Stimulated activated CD4-positive, alpha-beta T cell treated with anti-CD3 and anti-CD28 coated beads, TNF-alpha, amount 100 ng/mL, for 24 hours (primary cell): Measurements from ENCODE around the gene PRSS22.

Experiments
- DNase-seq, 3 experiments: peaks; one replicate each; pipeline ENCODE4 v3.0.0-alpha.2; 2020; ENCODE audit warnings: low read depth in 3 of 3

PRSS22 gene

GRCh38 chr16:2857451-2858244, at the start of gene PRSS22:
TSS of gene PRSS22 (minus strand) at chr16:2858170. CDS start at chr16:2858104, 66 bp downstream.
- DNase-seq = no peak

DNA sequence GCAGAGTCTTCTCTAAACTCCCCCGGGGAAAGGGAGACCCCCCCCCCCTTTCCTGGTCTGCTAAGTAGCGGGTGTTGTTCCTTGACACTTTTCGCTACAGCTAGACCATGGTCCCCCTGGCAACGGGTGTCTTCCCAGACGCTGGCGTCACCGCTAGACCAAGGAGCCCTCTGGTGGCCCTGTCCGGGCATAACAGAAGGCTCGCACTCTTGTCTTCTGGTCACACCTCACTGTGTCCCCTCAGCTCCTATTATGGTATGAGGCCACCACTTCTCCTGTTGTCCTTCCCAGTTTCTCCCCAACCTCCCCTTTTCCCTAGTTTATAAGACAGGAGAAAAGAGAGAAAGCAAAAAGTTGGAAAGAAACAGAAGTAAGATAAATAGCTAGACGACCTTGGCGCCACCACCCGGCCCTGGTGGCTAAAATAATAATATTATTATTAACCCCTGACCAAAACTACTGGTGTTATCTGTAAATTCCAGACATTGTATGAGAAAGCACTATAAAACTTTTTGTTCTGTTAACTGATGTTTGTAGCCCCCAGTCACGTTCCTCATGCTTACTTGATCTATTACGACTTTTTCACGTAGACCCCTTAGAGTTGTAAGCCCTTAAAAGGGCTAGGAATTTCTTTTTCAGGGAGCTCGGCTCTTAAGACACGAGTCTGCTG, 49.2 kb upstream of the PRSS22 start:
- peak in 1 of 3 experiments; percentile 55 for DNase-seq

- no peak for DNase-seq
Measured at GRCh38 chr16:2905988-2906387, 48.0 kb upstream of the PRSS22 start.

GRCh38 chr16:2905241-2905987, 47.4 kb upstream of the PRSS22 start:
- DNase-seq = peak; percentile 87 to 99 (median 92)

DNA sequence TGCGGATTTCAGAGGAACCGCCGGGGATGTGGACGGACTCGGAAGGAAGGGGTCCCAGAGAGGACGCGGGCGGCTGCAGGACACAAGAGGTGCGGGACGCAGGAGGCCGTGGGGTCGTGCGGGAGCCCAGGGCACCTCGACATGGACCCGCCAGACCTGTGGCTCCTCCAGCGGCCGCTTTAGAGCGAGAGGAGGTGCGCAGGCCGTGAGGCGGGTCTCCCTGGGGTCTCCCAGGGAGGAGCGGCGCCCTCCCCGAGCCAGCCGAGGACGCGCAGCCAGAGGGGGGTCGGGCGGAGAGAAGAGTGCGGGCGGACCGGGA, 46.9 kb upstream of the PRSS22 start:
- DNase-seq = no peak

DNA sequence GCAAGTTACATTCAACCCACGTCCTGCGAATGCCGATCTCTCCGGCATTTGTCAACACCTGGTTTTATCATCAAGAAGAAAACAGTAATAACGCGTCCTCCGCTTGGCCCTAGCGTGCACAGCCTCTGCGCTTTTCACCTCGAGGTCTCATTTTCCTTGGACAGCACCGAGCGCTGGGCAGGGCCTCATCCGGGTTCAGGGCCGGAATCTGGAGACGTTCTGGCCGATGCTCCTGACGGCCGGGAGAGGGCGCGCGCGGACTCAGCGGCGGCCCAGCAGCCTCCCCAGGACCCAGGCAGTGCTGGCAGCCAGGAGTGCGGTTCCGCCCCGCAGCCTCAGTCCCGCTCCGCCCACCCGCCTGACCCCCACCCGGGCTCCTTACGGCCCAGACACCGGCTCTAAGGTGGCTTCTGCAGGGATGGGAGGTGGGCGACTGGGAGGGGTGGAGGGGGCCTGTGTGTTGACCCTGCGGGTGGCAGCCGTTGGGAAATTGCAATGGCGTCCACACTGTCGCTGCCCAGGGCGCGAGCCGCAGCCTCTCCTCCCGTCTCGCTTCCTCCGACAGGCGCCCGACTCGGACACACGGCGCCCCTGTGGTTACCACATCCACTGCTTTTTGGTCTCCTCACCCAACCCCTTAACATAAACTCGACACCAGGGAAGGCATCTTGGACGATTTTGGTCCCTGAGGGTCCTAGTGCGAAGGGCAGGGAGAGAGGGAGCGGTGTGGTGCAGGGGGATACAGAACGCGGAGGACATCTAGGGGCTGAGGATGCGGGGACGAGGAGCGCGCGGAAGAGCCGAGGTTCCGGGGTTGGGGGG, 46.3 kb upstream of the PRSS22 start:
- peak; percentile 48 to 76 (median 63) for DNase-seq

DNA sequence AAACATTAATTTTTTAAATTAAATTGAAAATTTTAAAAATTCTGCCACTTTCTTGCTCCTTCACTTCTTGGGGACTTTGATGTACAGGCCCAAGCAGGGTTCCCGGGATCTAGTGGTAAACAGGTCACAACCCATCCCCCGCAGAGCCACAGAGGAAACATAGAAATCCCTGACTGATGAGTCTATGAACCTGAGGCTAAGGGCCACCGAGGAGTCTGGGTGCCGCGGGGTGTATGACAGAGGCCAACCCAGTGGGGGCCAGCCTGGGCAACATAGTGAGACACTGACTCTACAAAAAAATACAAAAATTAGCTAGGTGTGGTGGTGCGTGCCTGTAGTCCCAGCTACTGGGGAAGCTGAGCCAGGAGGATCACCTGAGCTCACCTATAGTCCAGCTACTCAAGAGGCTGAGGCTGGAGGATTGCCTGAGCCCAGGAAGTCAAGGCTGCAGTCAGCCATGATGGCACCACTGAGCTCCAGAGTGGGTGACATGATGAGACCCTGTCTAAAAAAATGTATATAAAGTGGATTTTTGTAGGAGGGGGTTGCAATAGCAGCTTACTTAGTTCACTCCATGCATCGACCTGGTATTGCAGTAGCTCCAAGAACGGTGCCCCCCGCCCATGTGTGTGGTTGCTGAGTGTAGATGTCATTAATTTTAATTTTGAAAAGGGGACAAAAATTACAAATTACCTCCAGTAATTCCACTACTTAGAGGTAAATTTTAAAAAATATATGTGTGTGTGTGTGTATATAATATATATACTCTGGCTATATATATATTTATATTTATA, 44.6 kb upstream of the PRSS22 start:
- no peak for DNase-seq

DNA sequence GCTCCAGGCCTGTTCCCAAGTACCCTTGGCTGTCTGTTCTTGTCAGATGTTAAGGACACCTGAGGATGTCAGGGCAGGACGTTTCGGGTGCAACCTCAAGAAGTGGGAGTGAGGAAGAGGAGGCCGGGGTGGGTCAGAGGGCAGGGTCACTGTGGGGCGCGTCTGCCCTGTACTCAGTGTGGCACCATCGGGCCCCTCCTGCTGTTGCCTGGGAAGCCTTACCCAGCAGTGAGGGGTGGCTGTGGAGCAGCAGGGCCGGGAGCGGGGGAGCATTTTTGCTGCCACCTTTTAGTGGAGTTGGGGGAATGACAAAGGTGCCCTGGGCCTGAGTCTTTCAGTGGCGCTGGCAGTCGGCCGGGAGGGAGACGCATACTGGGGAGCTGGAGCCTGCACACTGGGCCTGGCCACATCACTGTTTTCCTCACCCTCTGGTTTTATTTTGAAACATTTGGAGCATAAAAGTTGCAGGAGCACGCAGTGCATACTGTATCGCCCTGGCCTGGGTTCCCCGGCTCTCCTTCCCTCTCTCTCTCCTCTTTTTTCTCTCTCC, 42.6 kb upstream of the PRSS22 start:
- no peak for DNase-seq

DNA sequence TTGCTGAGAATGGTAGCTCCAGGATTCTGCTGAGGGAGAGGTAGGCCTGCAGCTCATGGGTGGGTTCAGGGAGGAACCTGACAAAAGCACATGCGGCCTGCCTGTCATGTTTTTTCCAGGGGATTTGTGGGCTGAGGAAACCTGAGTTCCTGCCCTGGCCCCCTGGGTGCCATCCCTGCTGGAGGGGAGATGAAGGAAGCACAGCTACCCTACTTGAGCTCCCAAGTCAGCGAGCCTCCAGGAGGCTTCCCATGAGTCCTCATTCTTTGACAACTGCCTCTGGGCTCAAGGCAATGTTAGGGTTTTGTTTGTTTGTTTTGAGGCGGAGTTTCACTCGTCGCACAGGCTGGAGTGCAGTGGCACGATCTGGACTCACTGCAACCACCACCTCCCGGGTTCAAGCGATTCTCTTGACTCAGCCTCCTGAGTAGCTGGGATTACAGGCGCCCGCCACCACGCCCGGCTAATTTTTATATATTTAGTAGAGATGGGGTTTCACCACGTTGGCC, 41.6 kb upstream of the PRSS22 start:
- DNase-seq = no peak

- no peak for DNase-seq
Measured at GRCh38 chr16:2898831-2899563, 41.0 kb upstream of the PRSS22 start.

DNA sequence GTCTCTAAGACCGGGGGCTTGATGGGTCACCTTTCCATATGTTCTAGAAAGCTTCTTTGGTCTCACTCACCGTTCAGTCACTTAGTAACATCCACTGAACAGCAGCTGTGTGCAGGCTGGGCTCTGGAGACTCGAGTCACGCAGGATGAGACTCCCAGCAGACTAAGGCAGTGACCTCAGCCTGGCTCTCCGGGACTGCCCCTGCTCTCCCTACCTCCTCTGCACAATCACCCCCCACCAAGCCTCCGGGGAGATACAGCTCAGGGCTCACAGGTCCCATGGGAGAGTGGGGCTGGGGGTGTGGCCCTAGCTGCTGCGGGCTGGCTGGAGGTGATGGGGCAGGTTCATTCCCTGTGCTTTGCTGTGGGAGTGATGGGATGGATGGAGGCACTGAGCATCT, 39.1 kb upstream of the PRSS22 start:
- DNase-seq = no peak

DNA sequence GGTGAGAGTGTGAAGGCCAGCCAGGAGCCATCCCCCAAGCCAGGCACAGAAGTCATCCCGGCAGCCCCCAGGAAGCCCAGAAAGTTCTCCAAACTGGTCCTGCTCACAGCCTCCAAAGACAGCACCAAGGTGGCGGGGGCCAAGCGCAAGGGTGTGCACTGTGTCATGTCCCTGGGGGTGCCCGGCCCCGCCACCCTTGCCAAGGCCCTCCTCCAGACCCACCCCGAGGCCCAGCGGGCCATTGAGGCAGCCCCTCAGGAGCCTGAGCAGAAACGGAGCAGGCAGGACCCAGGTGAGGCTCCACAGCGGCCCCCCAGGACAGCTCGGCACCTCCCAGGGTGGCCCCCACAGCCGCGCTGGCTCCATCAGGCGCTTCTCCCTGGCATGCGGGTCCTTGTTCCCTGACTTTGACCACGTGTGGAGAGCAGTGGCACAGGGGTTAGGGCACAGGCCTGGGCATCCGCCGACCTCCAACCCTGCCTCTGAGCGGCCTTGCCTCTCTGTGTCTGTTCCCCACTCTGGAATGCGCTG, 38.6 kb upstream of the PRSS22 start:
- DNase-seq = no peak

DNA sequence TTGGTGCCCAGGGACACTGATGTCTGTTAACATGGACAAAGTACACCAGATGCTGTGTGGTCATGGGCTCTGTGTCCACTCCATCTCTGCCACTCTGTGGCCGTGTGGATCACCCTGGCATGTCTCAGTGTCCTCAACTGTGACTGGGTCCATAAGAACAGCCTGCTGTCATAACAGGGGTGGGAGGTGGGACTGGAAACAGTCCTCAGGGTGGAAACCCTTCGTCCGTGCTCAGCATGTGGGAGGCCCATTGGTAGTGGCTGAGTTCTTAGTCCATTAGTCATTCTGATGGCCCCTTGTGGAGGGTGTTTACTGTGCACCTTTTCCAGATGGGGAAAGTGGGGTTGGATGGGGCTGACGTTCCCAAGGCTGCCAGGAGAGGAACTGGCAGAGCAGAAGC, 37.8 kb upstream of the PRSS22 start:
- no peak for DNase-seq

DNA sequence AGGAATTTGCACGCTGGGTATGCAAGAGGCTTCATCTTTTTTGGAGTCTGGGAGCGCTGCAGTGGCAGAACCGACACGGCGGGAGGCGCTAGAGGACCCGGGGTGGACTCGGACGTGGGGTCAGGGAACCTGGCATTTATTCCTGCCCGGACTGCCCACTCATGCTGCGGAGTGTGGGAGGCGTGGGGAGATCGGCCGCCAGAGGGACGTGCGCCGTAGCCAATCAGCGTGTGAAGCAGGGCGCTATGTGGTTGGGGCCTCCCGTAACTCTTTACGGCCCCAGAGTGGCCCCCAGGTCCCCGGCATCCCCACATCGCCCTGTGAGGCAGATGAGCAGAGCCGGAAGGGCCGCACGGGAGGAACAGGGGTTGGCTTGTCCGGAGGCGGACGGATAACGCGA, 36.3 kb upstream of the PRSS22 start:
- DNase-seq = no peak

DNA sequence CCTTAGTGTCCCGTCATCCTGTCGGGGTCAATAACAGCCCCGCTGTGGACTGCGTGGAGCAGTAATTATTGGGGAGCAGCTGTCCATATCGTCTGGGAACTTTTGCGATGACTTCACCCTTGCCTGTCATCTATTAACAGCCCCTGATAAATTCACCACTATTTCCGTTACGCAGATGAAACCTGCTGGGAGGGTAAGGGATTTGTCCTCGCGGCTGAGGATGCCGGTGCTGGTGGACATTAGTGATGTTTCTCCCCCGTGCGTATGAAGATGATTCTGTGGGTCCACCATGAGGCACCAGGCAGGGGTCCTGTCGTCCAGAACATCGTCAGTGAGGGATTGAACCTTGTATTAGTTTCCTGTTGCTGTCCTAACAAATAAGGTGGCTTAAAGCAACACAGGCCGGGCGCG, 26.1 kb upstream of the PRSS22 start:
- DNase-seq = no peak

DNA sequence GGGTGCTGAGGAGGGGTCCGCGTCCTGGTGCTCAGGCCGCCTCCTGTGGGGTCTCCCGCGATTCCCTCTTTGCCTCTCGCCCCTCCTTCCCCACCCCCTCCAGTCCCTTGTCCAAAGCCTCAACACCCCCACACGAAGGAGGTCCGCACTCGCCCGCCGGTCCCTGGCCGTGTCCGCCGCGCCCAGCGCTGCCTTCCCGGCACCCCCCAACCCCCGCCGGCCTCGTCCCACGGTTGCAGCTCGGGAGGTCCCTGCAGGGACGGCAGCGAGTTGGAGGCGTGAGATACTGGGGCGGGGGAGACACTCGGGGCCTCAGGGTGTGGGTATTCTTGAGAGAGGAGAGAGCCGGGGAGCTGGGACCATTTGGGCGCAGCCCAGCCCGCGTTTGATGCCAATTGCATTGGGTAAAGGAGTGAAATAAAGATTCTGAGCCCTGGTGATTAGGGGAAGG, 25.5 kb upstream of the PRSS22 start:
- DNase-seq = no peak

- peak; percentile 99 to 100 (median 100) for DNase-seq
Measured at GRCh38 chr16:2882650-2883457, 24.9 kb upstream of the PRSS22 start, which contains the start of gene FLYWCH2. TSS of gene FLYWCH2 (plus strand) at chr16:2883215. CDS start at chr16:2896450, 13,235 bp downstream.
